Kidney epithelial cell (primary cell): Measurements from ENCODE around the gene LEP. TPM values are rescaled to one million over a fixed set of nuclear protein-coding genes. Genes with fewer than 3 reads are reported as not detected.
"Not testable (repeated sequence)": the region's sequence is repeated elsewhere in the genome, so short reads cannot be mapped to it uniquely, and the experiment has no call there.

Source experiments
- DNase-seq: peaks from one replicate; pipeline ENCODE4 v3.0.0-alpha.2; 2010; ENCODE audit warnings: low read depth
- H3K27me3 ChIP-seq: 2 replicates; pipeline ENCODE4 v1.6.0; 2011; ENCODE audit warnings: low read length; ENCODE audit not compliant: control insufficient read depth, insufficient read depth
- H3K36me3 ChIP-seq: 2 replicates; pipeline ENCODE4 v1.5.1; 2011; ENCODE audit warnings: low read length; ENCODE audit not compliant: control insufficient read depth, insufficient read depth
- H3K4me3 ChIP-seq: 2 replicates; pipeline ENCODE4 v1.5.1; 2011; ENCODE audit warnings: low read depth, mild to moderate bottlenecking, control low read depth, low read length
- CTCF ChIP-seq: IDR thresholded peaks from 2 replicates; pipeline ENCODE4 v1.5.1; 2011; ENCODE audit warnings: mild to moderate bottlenecking, moderate library complexity, low read length, control low read depth, inconsistent platforms; ENCODE audit not compliant: insufficient read depth, poor library complexity, severe bottlenecking
- total RNA-seq: library from RNA; depleted of rRNA; stranded (reverse); fragments of >200 nt; gene quantifications from 2 replicates; pipeline ENCODE4 v1.2.3, GENCODE V29; 2015

Gene LEP
- total RNA-seq, 1 donor from 2014 or later: not detected

- TF ChIP-seq CTCF: no peak
- H3K36me3 ChIP-seq: no peaks in the 10 kb centered on the region
- H3K4me3 ChIP-seq: no peak overlapping the region
- H3K27me3 ChIP-seq: peaks cover 12% of the 10 kb centered on the region
- DNase-seq: no peak
Measured at GRCh38 chr7:128231677-128232076, 9.4 kb upstream of the LEP start.

DNA sequence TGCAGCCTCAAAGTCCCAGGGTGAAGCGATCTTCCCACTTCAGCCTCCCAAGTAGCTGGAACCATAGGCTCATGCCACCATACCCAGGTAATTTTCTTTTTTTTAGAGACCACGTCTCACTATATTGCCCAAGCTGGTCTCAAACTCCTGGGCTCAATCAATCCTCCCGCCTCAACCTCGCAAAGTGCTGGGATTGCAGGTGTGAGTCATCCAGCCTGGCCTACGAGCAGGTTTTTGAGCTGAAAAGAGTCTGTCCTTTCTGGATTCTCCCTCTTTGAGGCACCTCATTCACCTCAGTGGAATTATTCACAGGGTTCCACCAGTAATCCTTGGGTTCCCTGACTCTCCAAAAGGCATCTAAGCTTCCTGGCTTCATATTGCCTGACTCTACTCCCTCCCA is 7.6 kb upstream of the LEP start:
- no peak for TF ChIP-seq CTCF
- no peak overlapping the region for H3K4me3 ChIP-seq
- no peak for DNase-seq
- peaks cover 12% of the 10 kb centered on the region for H3K27me3 ChIP-seq
- H3K36me3 ChIP-seq: no peaks in the 10 kb centered on the region

- TF ChIP-seq CTCF: no peak
- no peak overlapping the region for H3K4me3 ChIP-seq
- peaks cover 12% of the 10 kb centered on the region for H3K27me3 ChIP-seq
- no peaks in the 10 kb centered on the region for H3K36me3 ChIP-seq
- DNase-seq: no peak
Measured at GRCh38 chr7:128234476-128235026, 6.5 kb upstream of the LEP start.

- Histone ChIP-seq H3K36me3 (no peaks in the 10 kb centered on the region), H3K4me3 (no peak overlapping the region), H3K27me3 (peaks cover 11% of the 10 kb centered on the region)
- no peak for TF ChIP-seq CTCF
- no peak for DNase-seq
Measured at GRCh38 chr7:128235471-128235870, 5.6 kb upstream of the LEP start.

DNA sequence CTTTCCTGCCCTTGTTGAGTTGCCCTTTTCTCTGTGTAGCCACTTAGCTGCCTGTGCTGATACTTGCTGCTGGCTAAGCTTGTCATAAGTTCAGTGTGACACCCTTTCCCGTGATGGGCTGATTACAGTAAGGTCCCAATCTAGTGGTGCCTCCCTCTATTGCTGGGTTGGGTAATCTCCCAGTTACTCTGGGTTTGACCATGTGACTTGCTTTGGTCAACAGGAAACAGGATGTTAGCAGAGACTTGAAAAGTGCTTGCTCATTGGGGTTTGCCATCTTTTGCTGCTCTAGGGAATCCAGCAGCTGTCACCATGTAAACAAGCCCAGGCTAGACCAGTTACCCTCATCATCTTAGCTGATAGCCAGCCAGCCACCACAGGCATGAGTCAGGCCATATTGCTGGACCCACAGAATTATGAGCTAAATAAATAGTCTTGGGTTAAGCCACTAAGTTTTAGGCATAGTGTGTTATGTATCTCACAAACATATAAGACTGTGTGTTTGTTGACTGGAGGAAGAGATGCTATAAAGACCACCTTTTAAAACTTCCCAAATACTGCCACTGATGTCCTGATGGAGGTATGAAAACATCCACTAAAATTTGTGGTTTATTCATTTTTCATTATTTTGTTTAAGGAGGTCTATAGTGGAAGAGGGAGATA is 4.0 kb upstream of the LEP start:
- Histone ChIP-seq H3K4me3 (no peak overlapping the region), H3K27me3 (peaks cover 25% of the 10 kb centered on the region), H3K36me3 (no peaks in the 10 kb centered on the region)
- DNase-seq: no peak
- TF ChIP-seq CTCF: no peak

DNA sequence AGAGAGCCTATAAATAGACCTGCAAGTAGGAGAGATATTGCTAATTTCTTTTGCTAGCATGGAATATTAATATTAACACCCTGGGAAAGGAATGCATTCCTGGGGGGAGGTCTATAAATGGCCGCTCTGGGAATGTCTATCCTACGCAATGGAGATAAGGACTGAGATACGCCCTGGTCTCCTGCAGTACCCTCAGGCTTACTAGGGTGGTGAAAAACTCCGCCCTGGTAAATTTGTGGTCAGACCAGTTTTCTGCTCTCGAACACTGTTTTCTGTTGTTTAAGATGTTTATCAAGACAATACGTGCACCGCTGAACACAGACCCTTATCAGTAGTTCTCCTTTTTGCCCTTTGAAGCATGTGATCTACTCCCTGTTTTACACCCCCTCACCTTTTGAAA is 1.9 kb upstream of the LEP start:
- DNase-seq, H3K36me3 ChIP-seq, H3K4me3 ChIP-seq: not testable (repeated sequence)
- H3K27me3 ChIP-seq: peaks cover 28% of the 10 kb centered on the region
